CD14-positive monocyte (primary cell): ENCODE data around the gene TOP3A. TPM values are rescaled to one million over a fixed set of nuclear protein-coding genes. Genes with fewer than 3 reads are reported as not detected.

Experiments
- DNase-seq, 3 donors: peaks; one replicate each; pipeline ENCODE4 v3.0.0-alpha.2; 2011 to 2022
- H2AFZ ChIP-seq: 2 replicates; pipeline ENCODE4 v1.6.0; 2012; ENCODE audit warnings: mild to moderate bottlenecking, low read depth, low read length, inconsistent platforms; ENCODE audit not compliant: insufficient read depth, poor library complexity, severe bottlenecking
- H3K27ac ChIP-seq, 2 donors: 1 replicate in 1 of 2; 2 replicates in 1 of 2; pipeline ENCODE4 v1.5.1; 2012 to 2013; ENCODE audit warnings: low read length in 2 of 2, control low read depth in 1 of 2, inconsistent platforms in 1 of 2, low read depth in 1 of 2, mild to moderate bottlenecking in 1 of 2
- H3K27me3 ChIP-seq, 2 donors: one replicate each; pipeline versions ENCODE4 v1.6.0 to v1.6.1; 2011 to 2013; ENCODE audit warnings: low read length in 2 of 2; ENCODE audit not compliant: control insufficient read depth in 2 of 2, insufficient read depth in 2 of 2
- H3K36me3 ChIP-seq, 2 donors: replicated peaks in 1 of 2; 1 replicate in 1 of 2; 2 replicates in 1 of 2; pipeline versions ENCODE4 v1.5.1 to v1.6.1; 2012 to 2013; ENCODE audit warnings: low read length in 2 of 2, control low read depth in 1 of 2, inconsistent platforms in 1 of 2, mild to moderate bottlenecking in 1 of 2; ENCODE audit not compliant: insufficient read depth in 2 of 2, control insufficient read depth in 1 of 2
- H3K4me1 ChIP-seq, 2 donors: 1 replicate in 1 of 2; 2 replicates in 1 of 2; pipeline versions ENCODE4 v1.5.1 to v1.6.1; 2012 to 2013; ENCODE audit warnings: low read length in 2 of 2, control low read depth in 1 of 2, inconsistent platforms in 1 of 2, mild to moderate bottlenecking in 1 of 2, moderate library complexity in 1 of 2; ENCODE audit not compliant: insufficient read depth in 2 of 2, control insufficient read depth in 1 of 2
- H3K4me2 ChIP-seq: replicated peaks from 2 replicates; pipeline ENCODE3; 2012; ENCODE audit warnings: low read length, moderate library complexity, mild to moderate bottlenecking; ENCODE audit not compliant: poor library complexity, severe bottlenecking; ENCODE audit errors: extremely low read depth
- H3K4me3 ChIP-seq, 3 experiments: fragments of 200-600 bp in 1 of 3; sonication (generic) in 1 of 3; replicated peaks in 1 of 3; 1 replicate in 2 of 3; 2 replicates in 1 of 3; pipeline ENCODE4 v1.5.1; 2011 to 2013; ENCODE audit warnings: low read length in 3 of 3, mild to moderate bottlenecking in 3 of 3, control low read depth in 2 of 3, low read depth in 2 of 3, inconsistent platforms in 1 of 3, moderate library complexity in 1 of 3
- H3K79me2 ChIP-seq: 2 replicates; pipeline ENCODE4 v1.6.0; 2012; ENCODE audit warnings: mild to moderate bottlenecking, control low read depth, inconsistent platforms, low read length, moderate library complexity; ENCODE audit not compliant: insufficient read depth
- H3K9ac ChIP-seq: 2 replicates; pipeline ENCODE4 v1.6.0; 2017; ENCODE audit warnings: low read length, mild to moderate bottlenecking; ENCODE audit not compliant: insufficient read depth, poor library complexity, severe bottlenecking
- H3K9me3 ChIP-seq, 2 donors: replicated peaks in 1 of 2; 1 replicate in 1 of 2; 2 replicates in 1 of 2; pipeline versions ENCODE4 v1.5.1 to v1.6.1; 2012 to 2013; ENCODE audit warnings: low read length in 2 of 2, control low read depth in 1 of 2; ENCODE audit not compliant: control insufficient read depth in 1 of 2, insufficient read depth in 1 of 2
- H4K20me1 ChIP-seq: 2 replicates; pipeline ENCODE4 v1.6.0; 2012; ENCODE audit warnings: mild to moderate bottlenecking, low read length, control low read depth, moderate library complexity; ENCODE audit not compliant: insufficient read depth
- H3K27ac Mint-ChIP-seq, 7 donors: one replicate each; pipeline ENCODE4 v1.8.0; 2020; ENCODE audit warnings: mild to moderate bottlenecking in 7 of 7, mixed read lengths in 7 of 7, moderate library complexity in 6 of 7, inconsistent platforms in 2 of 7
- H3K27me3 Mint-ChIP-seq, 3 donors: one replicate each; pipeline ENCODE4 v1.8.0; 2021 to 2022; ENCODE audit warnings: low read depth in 3 of 3, mild to moderate bottlenecking in 3 of 3, mixed read lengths in 3 of 3, moderate library complexity in 3 of 3, inconsistent platforms in 1 of 3
- H3K36me3 Mint-ChIP-seq, 2 donors: one replicate each; pipeline ENCODE4 v1.8.0; 2020; ENCODE audit warnings: mixed read lengths in 2 of 2, inconsistent platforms in 1 of 2, mild to moderate bottlenecking in 1 of 2
- H3K4me1 Mint-ChIP-seq: one replicate; pipeline ENCODE4 v1.8.0; 2020; ENCODE audit warnings: mild to moderate bottlenecking, mixed read lengths
- H3K4me3 Mint-ChIP-seq, 2 donors: one replicate each; pipeline ENCODE4 v1.8.0; 2020; ENCODE audit warnings: mild to moderate bottlenecking in 2 of 2, mixed read lengths in 2 of 2, moderate library complexity in 1 of 2
- H3K9me3 Mint-ChIP-seq, 7 donors: one replicate each; pipeline ENCODE4 v1.8.0; 2020 to 2022; ENCODE audit warnings: mixed read lengths in 7 of 7, mild to moderate bottlenecking in 6 of 7, moderate library complexity in 6 of 7, inconsistent platforms in 2 of 7
- CTCF ChIP-seq: fragments of 200-600 bp; IDR thresholded peaks from one replicate; pipeline ENCODE4 v1.8.0; 2022; ENCODE audit warnings: antibody characterized with exemption, mild to moderate bottlenecking
- WGBS: methylation state at CpG from one replicate; pipeline ENCODE4 v1.1.5; 2013; ENCODE audit warnings: missing lambda C conversion rate; ENCODE audit not compliant: insufficient coverage; 5-methylcytosine and 5-hydroxymethylcytosine counted together
- intact Hi-C, 2 donors: fragments of 100-400 bp; cut with micrococcal nuclease; formaldehyde crosslinking; loops; one replicate each; pipeline versions ENCODE4 v1.15.0 to v1.15.1; 2023
- polyA plus RNA-seq, 3 donors: library from polyadenylated mRNA; depleted of rRNA in 1 of 3; unstranded in 2 of 3; stranded (reverse) in 1 of 3; fragments of 300-500 nt in 2 of 3; fragments of >200 nt in 1 of 3; fragmentation: Illumina TruSeq in 2 of 3; gene quantifications; 1 replicate in 2 of 3; 2 replicates in 1 of 3; pipeline ENCODE4 v1.2.3, GENCODE V29; 2012 to 2021

Gene TOP3A
- polyA plus RNA-seq, 3 donors, result 15.2 to 25.6 (median 22.3) TPM

GRCh38 chr17:18233803-18234518, 80.8 kb downstream of the TOP3A start:
- WGBS, result 97% methylated on average over 22 of the region's 22 CpGs
- no peaks in the 10 kb centered on the region for H3K4me1 ChIP-seq
- no peak overlapping the region for H3K27ac ChIP-seq
- no peak overlapping the region for H2AFZ ChIP-seq
- DNase-seq, result no peak
- no peak overlapping the region for H3K9ac ChIP-seq
- no peaks in the 10 kb centered on the region for H3K9me3 Mint-ChIP-seq
- no peaks in the 10 kb centered on the region for H3K27me3 ChIP-seq
- no peaks in the 10 kb centered on the region for H3K79me2 ChIP-seq
- no peaks in the 10 kb centered on the region for H3K9me3 ChIP-seq
- no peaks in the 10 kb centered on the region for H3K4me1 Mint-ChIP-seq
- H3K36me3 ChIP-seq, result peaks cover 21 to 57% of the 10 kb centered on the region in 2 donors
- H3K36me3 Mint-ChIP-seq, result peaks cover 38 to 58% of the 10 kb centered on the region in 2 donors
- intact Hi-C loops, result no loop called here
- H3K4me2 ChIP-seq, result no peak overlapping the region
- no peak for TF ChIP-seq CTCF
- no peak overlapping the region for H3K4me3 ChIP-seq
- no peak overlapping the region for H3K4me3 Mint-ChIP-seq
- no peaks in the 10 kb centered on the region for H4K20me1 ChIP-seq
- peak overlapping the region in 1 of 7 donors; percentile 61 for H3K27ac Mint-ChIP-seq
- peaks cover 0 to 2% (median 0%) of the 10 kb centered on the region in 3 donors for H3K27me3 Mint-ChIP-seq

GRCh38 chr17:18231164-18231563, 83.6 kb downstream of the TOP3A start:
- no peak overlapping the region for H3K4me3 Mint-ChIP-seq
- Histone ChIP-seq H3K4me1 (peaks cover 4 to 7% of the 10 kb centered on the region in 2 donors), H4K20me1 (peaks cover 3% of the 10 kb centered on the region), H3K79me2 (no peaks in the 10 kb centered on the region), H3K4me3 (no peak overlapping the region), H3K27ac (no peak overlapping the region), H3K4me2 (no peak overlapping the region), H3K9me3 (no peaks in the 10 kb centered on the region), H2AFZ (no peak overlapping the region), H3K27me3 (no peaks in the 10 kb centered on the region), H3K9ac (no peak overlapping the region), H3K36me3 (peaks cover 14 to 35% of the 10 kb centered on the region in 2 donors)
- 92% methylated on average over 8 of the region's 9 CpGs for WGBS
- no peak for TF ChIP-seq CTCF
- peaks cover under 1 to 5% (median 5%) of the 10 kb centered on the region in 3 donors for H3K27me3 Mint-ChIP-seq
- peak overlapping the region in 1 of 7 donors; percentile 42 for H3K27ac Mint-ChIP-seq
- peaks cover 15% of the 10 kb centered on the region for H3K4me1 Mint-ChIP-seq
- intact Hi-C loops, result no loop called here
- DNase-seq, result no peak
- H3K36me3 Mint-ChIP-seq, result peaks cover 22 to 40% of the 10 kb centered on the region in 2 donors
- peaks cover 0 to 2% (median 0%) of the 10 kb centered on the region in 7 donors for H3K9me3 Mint-ChIP-seq
